ENCODE results near the gene USP16. TPM values are rescaled to one million over a fixed set of nuclear protein-coding genes. Genes with fewer than 3 reads are reported as not detected.

USP16 gene
- total and polyA plus RNA-seq, 2 of the 13 experiments (the other 11 are each of a cell fraction or from before 2014, with no cell fraction given): 16.5 to 46.9 TPM

DNA sequence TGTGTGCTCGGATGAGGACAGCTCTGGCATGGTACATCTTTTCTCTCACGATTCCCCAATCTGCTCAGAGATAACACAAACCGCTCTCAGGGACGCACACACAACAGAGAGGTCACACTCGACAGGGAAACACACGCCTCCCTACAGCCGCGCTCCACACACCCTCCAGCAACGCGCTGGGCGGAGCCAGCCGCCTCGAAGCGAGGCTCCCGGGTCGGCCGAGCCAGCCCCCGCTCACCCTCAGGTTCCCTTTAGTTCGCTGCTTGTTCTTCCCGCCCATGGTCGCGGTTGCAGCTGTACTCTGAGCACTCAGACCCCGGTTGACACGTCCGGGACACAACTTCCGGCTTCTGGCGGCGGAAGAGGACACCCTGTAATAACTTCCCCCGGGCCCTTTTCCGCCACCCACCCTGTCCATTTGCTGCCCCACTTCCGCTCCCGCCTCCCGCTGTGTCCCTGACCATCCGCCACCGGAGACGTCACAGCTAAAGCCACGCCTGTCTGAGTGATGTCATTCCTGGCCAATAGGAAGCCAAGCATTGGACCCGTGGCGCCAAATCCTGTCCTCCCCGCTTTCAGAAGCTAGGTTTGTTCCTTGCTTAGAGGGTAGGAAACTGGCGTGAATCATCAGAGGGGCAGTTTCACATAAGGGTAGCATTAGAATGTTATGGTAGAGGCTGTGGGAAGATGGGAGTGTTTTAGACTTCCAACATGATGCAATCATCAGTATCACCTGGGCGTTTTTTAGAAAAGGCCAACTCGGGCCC is 31.8 kb upstream of the USP16 start, which contains the start of gene LTN1 (continued):
- TF ChIP-seq, protein P1, sequence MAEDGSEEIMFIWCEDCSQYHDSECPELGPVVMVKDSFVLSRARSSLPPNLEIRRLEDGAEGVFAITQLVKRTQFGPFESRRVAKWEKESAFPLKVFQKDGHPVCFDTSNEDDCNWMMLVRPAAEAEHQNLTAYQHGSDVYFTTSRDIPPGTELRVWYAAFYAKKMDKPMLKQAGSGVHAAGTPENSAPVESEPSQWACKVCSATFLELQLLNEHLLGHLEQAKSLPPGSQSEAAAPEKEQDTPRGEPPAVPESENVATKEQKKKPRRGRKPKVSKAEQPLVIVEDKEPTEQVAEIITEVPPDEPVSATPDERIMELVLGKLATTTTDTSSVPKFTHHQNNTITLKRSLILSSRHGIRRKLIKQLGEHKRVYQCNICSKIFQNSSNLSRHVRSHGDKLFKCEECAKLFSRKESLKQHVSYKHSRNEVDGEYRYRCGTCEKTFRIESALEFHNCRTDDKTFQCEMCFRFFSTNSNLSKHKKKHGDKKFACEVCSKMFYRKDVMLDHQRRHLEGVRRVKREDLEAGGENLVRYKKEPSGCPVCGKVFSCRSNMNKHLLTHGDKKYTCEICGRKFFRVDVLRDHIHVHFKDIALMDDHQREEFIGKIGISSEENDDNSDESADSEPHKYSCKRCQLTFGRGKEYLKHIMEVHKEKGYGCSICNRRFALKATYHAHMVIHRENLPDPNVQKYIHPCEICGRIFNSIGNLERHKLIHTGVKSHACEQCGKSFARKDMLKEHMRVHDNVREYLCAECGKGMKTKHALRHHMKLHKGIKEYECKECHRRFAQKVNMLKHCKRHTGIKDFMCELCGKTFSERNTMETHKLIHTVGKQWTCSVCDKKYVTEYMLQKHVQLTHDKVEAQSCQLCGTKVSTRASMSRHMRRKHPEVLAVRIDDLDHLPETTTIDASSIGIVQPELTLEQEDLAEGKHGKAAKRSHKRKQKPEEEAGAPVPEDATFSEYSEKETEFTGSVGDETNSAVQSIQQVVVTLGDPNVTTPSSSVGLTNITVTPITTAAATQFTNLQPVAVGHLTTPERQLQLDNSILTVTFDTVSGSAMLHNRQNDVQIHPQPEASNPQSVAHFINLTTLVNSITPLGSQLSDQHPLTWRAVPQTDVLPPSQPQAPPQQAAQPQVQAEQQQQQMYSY (CRISPR knock-in tag; IDR thresholded peaks at IDR 0.05): peak; percentile 45; the same call in 1 of the 2 replicates
- TF ChIP-seq TP53 (CRISPR knock-in tag; conservative IDR thresholded peaks at IDR 0.05): no peak
- no peak for TF ChIP-seq ZNF790 (CRISPR knock-in tag; IDR thresholded peaks at IDR 0.05; ENCODE audit: borderline replicate concordance)
- TF ChIP-seq, protein P2, sequence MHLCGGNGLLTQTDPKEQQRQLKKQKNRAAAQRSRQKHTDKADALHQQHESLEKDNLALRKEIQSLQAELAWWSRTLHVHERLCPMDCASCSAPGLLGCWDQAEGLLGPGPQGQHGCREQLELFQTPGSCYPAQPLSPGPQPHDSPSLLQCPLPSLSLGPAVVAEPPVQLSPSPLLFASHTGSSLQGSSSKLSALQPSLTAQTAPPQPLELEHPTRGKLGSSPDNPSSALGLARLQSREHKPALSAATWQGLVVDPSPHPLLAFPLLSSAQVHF (CRISPR knock-in tag; IDR thresholded peaks at IDR 0.05): no peak
- TF ChIP-seq HHEX (CRISPR knock-in tag; IDR thresholded peaks at IDR 0.05): no peak
- TF ChIP-seq, protein P3, sequence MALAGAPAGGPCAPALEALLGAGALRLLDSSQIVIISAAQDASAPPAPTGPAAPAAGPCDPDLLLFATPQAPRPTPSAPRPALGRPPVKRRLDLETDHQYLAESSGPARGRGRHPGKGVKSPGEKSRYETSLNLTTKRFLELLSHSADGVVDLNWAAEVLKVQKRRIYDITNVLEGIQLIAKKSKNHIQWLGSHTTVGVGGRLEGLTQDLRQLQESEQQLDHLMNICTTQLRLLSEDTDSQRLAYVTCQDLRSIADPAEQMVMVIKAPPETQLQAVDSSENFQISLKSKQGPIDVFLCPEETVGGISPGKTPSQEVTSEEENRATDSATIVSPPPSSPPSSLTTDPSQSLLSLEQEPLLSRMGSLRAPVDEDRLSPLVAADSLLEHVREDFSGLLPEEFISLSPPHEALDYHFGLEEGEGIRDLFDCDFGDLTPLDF (CRISPR knock-in tag; IDR thresholded peaks at IDR 0.05): peak; percentile 97
- TF ChIP-seq, protein P4, sequence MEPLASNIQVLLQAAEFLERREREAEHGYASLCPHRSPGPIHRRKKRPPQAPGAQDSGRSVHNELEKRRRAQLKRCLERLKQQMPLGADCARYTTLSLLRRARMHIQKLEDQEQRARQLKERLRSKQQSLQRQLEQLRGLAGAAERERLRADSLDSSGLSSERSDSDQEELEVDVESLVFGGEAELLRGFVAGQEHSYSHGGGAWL (CRISPR knock-in tag; IDR thresholded peaks at IDR 0.05): no peak
- TF ChIP-seq RCOR2 (CRISPR knock-in tag; IDR thresholded peaks at IDR 0.05): no peak
- TF ChIP-seq, protein P5, sequence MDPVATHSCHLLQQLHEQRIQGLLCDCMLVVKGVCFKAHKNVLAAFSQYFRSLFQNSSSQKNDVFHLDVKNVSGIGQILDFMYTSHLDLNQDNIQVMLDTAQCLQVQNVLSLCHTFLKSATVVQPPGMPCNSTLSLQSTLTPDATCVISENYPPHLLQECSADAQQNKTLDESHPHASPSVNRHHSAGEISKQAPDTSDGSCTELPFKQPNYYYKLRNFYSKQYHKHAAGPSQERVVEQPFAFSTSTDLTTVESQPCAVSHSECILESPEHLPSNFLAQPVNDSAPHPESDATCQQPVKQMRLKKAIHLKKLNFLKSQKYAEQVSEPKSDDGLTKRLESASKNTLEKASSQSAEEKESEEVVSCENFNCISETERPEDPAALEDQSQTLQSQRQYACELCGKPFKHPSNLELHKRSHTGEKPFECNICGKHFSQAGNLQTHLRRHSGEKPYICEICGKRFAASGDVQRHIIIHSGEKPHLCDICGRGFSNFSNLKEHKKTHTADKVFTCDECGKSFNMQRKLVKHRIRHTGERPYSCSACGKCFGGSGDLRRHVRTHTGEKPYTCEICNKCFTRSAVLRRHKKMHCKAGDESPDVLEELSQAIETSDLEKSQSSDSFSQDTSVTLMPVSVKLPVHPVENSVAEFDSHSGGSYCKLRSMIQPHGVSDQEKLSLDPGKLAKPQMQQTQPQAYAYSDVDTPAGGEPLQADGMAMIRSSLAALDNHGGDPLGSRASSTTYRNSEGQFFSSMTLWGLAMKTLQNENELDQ (CRISPR knock-in tag; IDR thresholded peaks at IDR 0.05; ENCODE audit: borderline replicate concordance): no peak
- no peak for TF ChIP-seq ZNF546 (CRISPR knock-in tag; conservative IDR thresholded peaks at IDR 0.05)
- no peak for TF ChIP-seq ZNF841 (CRISPR knock-in tag; IDR thresholded peaks at IDR 0.05; ENCODE audit: borderline replicate concordance)
- no peak for TF ChIP-seq NFE2L2 (IDR thresholded peaks at IDR 0.05; ENCODE audit: low read length)
- peak; percentile 88 for TF ChIP-seq POLR2AphosphoS5 (IDR thresholded peaks at IDR 0.05; ENCODE audit: low read depth, low read length)
- peak; percentile 43; the same call in 1 of the 2 replicates for TF ChIP-seq AHR (CRISPR knock-in tag; IDR thresholded peaks at IDR 0.05)
- peak; percentile 84 for TF ChIP-seq ZNF607 (CRISPR knock-in tag; IDR thresholded peaks at IDR 0.05; ENCODE audit: borderline replicate concordance)
- TF ChIP-seq ZFP90 (CRISPR knock-in tag; IDR thresholded peaks at IDR 0.05; ENCODE audit: borderline replicate concordance): peak; percentile 88
- 0 out of 2 replicates have a peak, but pooled peaks have one; percentile 32 for TF ChIP-seq RFX5 (IDR thresholded peaks at IDR 0.05; ENCODE audit: low read depth, low read length)
- TF ChIP-seq ZNF10 (CRISPR knock-in tag; IDR thresholded peaks at IDR 0.05; ENCODE audit: borderline replicate concordance, low read depth): no peak
- peak; percentile 76 for TF ChIP-seq ZFY (CRISPR knock-in tag; IDR thresholded peaks at IDR 0.05)
- TF ChIP-seq MTF1 (CRISPR knock-in tag; IDR thresholded peaks at IDR 0.05): no peak
- no peak for TF ChIP-seq ARHGAP35 (CRISPR knock-in tag; IDR thresholded peaks at IDR 0.05; ENCODE audit: borderline replicate concordance)

Measured in HepG2 (cell line).